ENCODE measurements around the gene CXCL5.
"Not testable (repeated sequence)": the region's sequence is repeated elsewhere in the genome, so short reads cannot be mapped to it uniquely, and the experiment has no call there.

Gene CXCL5

DNA sequence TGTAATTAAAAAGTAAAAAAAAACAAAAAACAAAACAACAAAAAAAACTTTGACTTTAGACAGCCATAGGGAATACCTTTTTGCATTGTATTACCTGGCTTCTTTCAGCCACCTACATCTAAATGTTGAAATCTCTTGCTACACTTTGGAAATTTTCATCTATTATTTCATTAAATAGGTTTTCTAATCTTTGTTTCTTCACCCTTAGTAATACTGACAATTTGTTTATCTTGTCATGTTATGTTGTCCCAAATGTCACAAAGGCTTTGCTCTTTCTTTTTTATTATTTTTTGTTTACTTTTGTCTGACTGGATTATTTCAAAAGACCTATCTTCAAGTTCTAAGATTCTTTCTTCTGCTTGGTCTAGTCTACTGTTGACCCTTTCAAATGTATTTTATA, 24.1 kb downstream of the CXCL5 start:
- no peak for DNase-seq (ENCODE audit: low read depth in 1 of 2, low spot score in 1 of 2)

DNA sequence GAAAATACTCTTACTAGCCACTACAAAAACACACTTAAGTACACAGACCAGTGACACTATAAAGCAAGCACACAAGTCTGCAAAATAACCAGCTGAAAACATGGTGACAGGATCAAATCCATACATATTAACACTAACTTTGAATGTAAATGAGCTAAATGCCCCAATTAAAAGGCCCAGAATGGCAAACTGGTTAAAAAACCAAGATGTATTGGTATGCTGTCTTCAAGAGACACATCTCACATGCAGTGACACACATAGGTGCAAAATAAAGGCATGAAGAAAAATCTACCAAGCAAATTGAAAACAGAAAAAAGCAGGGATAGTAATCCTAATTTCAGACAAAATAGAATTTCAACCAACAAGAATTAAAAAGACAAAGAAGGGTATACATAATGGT, 27.5 kb downstream of the CXCL5 start:
- DNase-seq (ENCODE audit: low read depth in 1 of 2, low spot score in 1 of 2), result no peak

DNA sequence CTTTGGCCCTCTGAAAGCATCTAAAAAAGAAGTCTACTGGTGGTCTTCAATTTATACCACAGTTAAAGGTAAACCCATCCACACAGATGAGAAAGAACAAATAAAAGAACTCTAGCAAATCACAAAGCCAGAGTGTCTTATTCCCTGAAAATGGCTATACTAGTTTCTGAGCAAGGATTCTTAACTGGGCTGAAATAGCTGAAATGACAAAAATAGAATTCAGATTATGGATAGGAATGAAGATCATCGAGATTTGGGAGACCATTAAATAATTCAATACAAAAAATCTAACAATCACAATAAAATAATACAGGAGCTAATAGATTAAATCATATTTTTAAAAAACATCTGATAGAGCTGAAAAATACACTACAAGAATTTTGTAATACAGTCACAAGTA, 28.5 kb downstream of the CXCL5 start:
- DNase-seq (ENCODE audit: low read depth in 1 of 2, low spot score in 1 of 2), result no peak

DNA sequence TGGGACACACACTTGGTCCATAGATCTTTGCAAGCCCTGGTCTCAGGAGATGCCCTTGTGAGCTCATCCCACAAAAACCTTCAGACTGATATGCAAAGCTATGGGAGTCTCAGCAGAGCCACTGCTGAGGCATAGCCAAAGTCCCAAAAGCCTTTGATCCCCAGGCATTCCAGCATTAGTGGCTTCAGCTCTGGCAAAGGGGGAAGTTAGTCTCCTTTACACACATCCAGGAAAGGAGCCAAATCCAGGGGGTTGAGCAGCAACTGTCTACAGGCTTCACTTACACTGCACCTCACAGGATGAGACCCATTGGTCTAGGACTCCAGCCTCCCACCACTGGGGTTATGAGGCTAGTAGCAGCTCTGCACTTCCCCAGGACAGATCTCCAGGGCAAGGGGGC, 30.6 kb downstream of the CXCL5 start:
- no peak for DNase-seq (ENCODE audit: low read depth in 1 of 2, low spot score in 1 of 2)

DNA sequence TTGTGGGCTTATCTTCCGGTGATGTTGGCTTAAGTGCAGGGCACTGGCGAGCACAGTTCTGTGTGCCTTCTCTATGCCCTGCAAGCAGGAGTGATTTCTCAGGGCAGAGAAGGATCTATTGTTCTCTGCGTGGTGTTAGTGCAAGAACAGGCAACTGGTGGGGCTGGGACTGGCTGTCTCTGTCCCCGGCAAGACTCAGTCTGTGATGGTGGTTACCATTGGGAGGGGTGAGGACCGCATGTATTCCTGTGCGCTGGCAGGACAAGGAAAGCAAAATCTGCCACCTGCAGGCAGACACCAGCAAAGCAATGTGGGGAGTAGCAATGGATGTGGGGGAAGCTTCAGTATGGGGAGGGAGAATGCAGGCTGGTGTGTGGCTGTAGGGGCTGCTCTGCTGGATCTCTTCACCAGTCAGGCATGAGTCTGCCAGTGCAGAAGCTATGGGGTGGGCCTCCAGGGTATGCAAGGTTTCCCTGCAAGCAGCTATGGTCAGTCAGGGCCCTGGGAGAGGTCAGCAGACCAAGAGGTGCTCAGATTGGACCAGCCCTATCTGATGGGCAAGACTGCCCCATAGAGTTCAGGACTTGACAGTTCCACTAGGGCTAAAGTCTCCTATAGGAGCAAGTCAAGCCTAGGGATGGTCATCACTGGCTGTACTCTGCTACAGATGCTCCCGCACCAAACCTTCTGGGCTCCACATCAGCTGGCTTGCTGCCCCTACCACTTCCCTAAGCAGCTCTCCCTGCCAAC, 33.4 kb downstream of the CXCL5 start:
- no peak for DNase-seq (ENCODE audit: low read depth in 1 of 2, low spot score in 1 of 2)

DNA sequence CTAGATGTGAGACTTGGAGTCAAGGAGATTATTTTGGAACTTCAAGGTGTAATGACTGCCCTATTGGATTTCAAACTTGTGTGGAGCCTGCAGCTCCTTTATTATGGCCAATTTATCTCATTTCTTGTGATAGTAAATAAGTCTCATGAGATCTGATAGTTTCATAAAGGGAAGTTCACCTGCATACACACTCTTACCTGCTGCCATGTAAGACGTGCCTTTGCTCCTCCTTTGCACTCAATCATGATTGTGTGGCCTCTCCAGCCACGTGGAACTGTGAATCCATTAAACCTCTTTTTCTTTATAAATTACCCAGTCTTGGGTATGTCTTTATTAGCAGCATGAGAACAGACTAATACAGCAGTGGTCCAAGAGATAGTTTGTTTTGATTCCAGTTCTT, 35.8 kb downstream of the CXCL5 start:
- DNase-seq (ENCODE audit: low read depth in 1 of 2, low spot score in 1 of 2), result no peak

DNA sequence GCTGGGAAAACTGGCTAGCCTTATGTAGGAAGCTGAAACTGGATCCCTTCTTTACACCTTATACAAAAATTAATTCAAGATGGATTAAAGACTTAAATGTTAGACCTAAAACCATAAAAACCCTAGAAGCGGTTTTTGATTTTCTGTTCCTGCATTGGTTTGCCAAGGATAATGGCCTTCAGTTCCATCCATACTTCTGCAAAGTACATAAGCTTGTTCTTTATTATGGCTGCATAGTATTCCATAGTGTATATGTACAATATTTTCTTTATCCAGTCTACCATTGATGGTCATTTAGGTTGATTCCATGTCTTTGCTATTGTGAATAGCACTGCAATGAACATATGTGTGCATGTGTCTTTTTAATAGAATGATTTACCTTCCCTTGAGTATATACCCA, 39.4 kb downstream of the CXCL5 start:
- DNase-seq (ENCODE audit: low read depth in 1 of 2, low spot score in 1 of 2), result not testable (repeated sequence)

DNA sequence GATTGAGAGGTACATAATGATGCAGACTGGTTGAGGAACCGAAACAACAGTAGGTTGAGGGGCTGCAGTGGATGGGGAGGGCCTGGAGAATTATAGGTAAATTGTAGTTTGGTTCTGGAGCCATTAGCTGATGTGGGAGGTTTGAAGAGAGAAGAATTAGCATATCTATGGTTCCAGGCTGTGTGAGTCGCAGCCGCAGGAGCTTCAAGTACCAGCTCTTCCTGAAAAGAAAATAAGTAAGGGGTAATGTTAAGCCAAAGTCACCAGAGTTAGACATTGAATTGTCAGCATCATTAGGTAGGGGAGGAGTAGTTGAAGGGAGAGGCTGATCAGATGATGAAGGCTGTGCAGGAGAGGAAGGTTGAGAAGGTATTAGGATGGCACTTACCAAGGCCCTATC, 46.1 kb downstream of the CXCL5 start:
- DNase-seq (ENCODE audit: low read depth in 1 of 2, low spot score in 1 of 2), result no peak

DNA sequence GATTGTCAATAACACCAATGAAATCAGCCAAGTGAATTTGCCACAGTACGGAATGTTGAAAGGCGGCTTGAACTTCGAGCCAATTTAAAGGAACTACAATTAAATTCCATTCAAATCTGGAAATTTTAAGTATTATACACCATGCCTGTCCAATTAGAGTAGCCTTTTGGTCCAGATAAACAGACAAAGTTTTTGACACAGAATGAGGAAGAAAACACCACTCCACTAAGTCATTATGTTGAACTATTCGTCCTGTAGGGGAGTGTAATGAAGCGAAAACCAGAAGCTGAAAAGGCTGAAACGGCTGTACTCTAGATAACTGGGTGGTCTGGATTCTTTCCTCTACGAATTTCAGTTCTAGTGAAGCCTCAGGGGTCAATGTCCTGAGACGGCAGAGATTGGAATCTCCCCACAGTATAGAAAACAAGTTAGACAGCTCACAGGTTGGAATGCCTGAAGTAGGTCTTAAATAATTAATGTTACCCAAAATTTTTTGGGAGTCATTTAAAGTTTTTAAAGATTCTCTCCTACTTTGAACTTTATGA, 48.0 kb downstream of the CXCL5 start:
- DNase-seq (ENCODE audit: low read depth in 1 of 2, low spot score in 1 of 2), result not testable (repeated sequence)

DNA sequence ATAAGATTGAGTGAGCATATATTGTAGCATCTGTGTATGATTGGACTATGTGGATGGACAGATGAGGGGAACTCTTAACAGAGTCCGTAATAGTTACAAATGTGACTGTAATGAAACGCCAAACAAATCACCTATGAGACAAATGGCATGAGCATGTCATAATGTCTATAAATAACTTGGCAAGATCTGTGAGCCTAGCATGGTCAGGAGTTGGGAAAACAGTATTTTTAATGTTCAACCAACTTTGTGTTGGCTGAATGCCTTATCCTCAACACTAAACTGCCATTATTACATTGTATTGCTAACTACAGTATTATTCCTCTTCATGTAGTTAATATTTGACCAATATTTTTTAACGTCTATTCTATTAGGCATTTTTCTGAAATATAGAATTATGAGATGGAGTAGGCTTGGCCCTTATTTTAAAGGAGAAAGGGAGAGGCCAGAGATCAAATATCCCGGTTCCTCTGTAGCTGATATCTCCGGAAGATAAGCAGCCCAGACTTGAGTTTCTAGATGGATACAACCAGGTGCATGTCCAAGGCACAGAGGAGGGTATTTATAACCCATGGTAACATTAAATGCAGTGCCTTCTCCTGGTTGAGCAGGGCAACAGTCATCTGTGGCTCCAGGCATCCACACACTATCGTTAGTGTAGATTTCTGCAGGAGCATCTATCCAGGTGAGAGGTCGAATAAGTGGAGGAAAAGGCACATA, 49.3 kb downstream of the CXCL5 start:
- DNase-seq (ENCODE audit: low read depth in 1 of 2, low spot score in 1 of 2), result no peak

DNA sequence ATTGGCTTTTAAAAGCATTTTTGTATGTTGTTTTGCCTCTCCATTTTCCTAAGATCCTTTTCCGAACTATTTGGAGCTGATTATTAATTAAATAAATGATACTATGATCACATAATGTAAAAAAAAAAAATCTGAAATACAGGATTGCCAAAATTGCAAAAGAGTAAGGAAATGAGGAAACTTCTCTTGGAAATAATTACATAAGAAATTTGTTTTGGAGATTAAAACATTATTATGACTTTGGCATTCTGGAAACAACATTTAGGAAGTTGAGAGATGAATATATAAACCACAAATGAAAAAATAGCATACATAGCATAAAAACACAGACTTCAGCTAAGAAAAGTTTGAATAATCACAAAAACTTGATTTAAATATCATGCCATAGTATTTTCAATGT, 50.2 kb downstream of the CXCL5 start:
- DNase-seq (ENCODE audit: low read depth in 1 of 2, low spot score in 1 of 2), result no peak

DNA sequence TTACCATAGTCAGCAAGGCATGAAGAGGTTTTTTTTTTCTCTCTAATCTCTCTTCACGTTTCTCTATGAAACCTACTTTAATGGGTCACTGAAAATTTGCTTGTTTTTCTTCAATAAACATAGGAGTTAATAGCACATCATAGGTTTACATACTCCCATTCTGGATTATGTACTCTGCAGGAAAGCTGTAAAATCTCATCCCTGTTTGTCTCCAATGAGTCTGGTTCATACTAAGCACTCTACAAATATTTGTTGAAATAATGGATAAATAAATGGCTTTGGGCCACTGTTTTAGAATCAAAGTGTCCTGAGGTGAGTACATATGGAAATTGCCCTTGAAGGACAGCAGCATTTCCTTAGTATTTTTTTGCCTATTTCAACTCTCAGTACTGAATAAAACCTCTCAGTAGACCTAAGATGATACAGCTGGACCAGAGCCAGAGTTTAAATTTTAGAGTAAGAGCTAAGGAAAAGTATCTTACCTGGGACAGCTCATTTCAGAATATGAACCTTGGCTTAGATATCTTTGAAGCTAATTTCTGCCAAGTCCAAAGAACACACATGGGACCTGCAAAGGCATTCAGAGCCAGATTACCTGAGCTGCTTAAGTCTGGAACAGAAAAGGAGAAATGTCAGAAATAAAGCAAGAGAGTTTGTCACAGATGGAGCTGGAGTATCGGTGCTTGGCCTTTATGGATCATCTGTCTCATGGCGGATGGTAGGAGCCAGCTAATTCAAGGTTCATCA, 51.1 kb downstream of the CXCL5 start:
- no peak for DNase-seq (ENCODE audit: low read depth in 1 of 2, low spot score in 1 of 2)

DNA sequence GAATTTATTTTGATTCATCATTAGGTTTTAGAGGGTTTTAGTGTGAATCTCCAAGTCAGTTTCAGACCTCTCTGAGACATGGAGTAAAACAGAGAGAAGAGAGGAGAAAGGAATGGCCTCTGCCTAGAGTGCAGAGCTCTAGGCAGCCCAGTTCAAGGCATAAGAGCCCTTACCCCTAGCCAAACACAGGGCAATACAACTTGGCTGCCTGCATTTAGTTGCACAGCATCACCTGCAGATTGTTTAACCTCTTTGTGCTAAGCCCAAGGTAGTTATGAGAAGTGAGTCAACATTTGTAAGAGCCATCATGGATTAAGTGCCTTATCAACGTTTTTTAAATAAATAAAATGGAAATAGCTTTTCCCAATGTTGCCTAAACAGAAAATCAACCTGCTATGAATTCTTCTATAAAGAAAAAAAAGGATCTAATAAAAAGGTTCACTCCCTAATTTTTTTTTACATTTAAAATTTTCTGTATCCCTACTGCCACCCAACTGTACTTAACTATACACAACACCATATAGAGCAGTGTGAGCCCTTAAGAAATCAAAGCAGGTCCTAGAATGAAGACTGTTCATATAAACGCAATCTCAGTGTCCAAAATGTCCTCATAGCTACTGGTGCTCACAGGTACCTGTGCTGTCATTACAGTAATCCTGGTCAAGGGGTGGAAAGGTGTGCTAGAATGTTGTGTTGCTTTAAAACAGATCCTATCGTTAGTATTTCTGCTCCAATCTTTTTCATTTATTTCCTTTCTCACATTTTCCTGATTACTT, 52.6 kb downstream of the CXCL5 start:
- DNase-seq (ENCODE audit: low read depth in 1 of 2, low spot score in 1 of 2), result no peak

Data from stimulated activated CD4-positive, alpha-beta T cell treated with anti-CD3 and anti-CD28 coated beads, Interleukin-15, amount 100 ng/mL, for 1 hour (primary cell).